CD4-positive, CD25-positive, alpha-beta regulatory T cell (primary cell): ENCODE measurements around the gene SURF2. TPM values are rescaled to one million over a fixed set of nuclear protein-coding genes. Genes with fewer than 3 reads are reported as not detected.
"Not testable (repeated sequence)": the region's sequence is repeated elsewhere in the genome, so short reads cannot be mapped to it uniquely, and the experiment has no call there.

ENCODE experiments used
- ATAC-seq, 2 donors: fragments of 150-1000 bp; cut with Tn5 transposase; one replicate each; pipeline ENCODE4 v1.10.0; 2021; ENCODE audit warnings: low read depth in 2 of 2, moderate number of reproducible peaks in 2 of 2, moderate library complexity in 1 of 2
- DNase-seq, 3 donors: peaks; one replicate each; pipeline versions ENCODE4 v3.0.0 to v3.0.0-alpha.2; 2012 to 2022; ENCODE audit warnings: mixed read lengths in 1 of 3
- H3K27ac ChIP-seq: one replicate; pipeline ENCODE4 v1.7.0; 2013; ENCODE audit warnings: mild to moderate bottlenecking, low read length; ENCODE audit not compliant: insufficient read depth, poor library complexity, severe bottlenecking
- H3K27me3 ChIP-seq: one replicate; pipeline ENCODE4 v1.7.0; 2013; ENCODE audit warnings: low read length; ENCODE audit not compliant: control insufficient read depth, insufficient read depth
- H3K36me3 ChIP-seq: one replicate; pipeline ENCODE4 v1.7.0; 2013; ENCODE audit warnings: mild to moderate bottlenecking, low read length, moderate library complexity; ENCODE audit not compliant: control insufficient read depth, insufficient read depth
- H3K4me1 ChIP-seq: 2 replicates; pipeline ENCODE4 v1.7.0; 2013; ENCODE audit warnings: mild to moderate bottlenecking, low read length; ENCODE audit not compliant: insufficient read depth, control insufficient read depth, poor library complexity, severe bottlenecking
- H3K4me3 ChIP-seq: one replicate; pipeline ENCODE4 v1.7.0; 2013; ENCODE audit warnings: low read depth, mild to moderate bottlenecking, low read length, moderate library complexity
- H3K9me3 ChIP-seq, 2 experiments: 1 replicate in 1 of 2; 2 replicates in 1 of 2; pipeline ENCODE4 v1.7.0; 2013; ENCODE audit warnings: low read length in 2 of 2, mild to moderate bottlenecking in 1 of 2, moderate library complexity in 1 of 2; ENCODE audit not compliant: control insufficient read depth in 2 of 2
- H3K27ac Mint-ChIP-seq, 3 donors: one replicate each; pipeline ENCODE4 v1.8.0; 2020 to 2022; ENCODE audit warnings: mild to moderate bottlenecking in 3 of 3, mixed read lengths in 3 of 3, moderate library complexity in 2 of 3
- H3K27me3 Mint-ChIP-seq: one replicate; pipeline ENCODE4 v1.8.0; 2022; ENCODE audit warnings: mild to moderate bottlenecking, mixed read lengths
- H3K36me3 Mint-ChIP-seq: one replicate; pipeline ENCODE4 v1.8.0; 2020; ENCODE audit warnings: mixed read lengths
- H3K4me1 Mint-ChIP-seq, 4 donors: one replicate each; pipeline ENCODE4 v1.8.0; 2020 to 2022; ENCODE audit warnings: mixed read lengths in 4 of 4, mild to moderate bottlenecking in 1 of 4
- H3K4me3 Mint-ChIP-seq, 4 donors: one replicate each; pipeline ENCODE4 v1.8.0; 2020 to 2022; ENCODE audit warnings: mild to moderate bottlenecking in 4 of 4, mixed read lengths in 4 of 4, moderate library complexity in 3 of 4
- H3K9me3 Mint-ChIP-seq, 7 donors: one replicate each; pipeline ENCODE4 v1.8.0; 2020 to 2022; ENCODE audit warnings: mixed read lengths in 7 of 7, mild to moderate bottlenecking in 3 of 7, moderate library complexity in 2 of 7
- polyA plus RNA-seq, 4 donors: library from polyadenylated mRNA; unstranded; fragments of 300-500 nt; fragmentation: Illumina TruSeq; gene quantifications; one replicate each; pipeline ENCODE4 v1.2.3, GENCODE V29; 2021
- total RNA-seq: library from RNA; stranded (reverse); gene quantifications from one replicate; pipeline ENCODE4 v1.2.3, GENCODE V29; 2022

SURF2 gene
- total and polyA plus RNA-seq, 5 donors from 2014 or later: 24.3 to 47.1 (median 34.6) TPM

GRCh38 chr9:133323211-133323610 is 33.1 kb upstream of the SURF2 start:
- DNase-seq (no peak), ATAC-seq (no peak)
- no peak overlapping the region for H3K27ac Mint-ChIP-seq
- no peaks in the 10 kb centered on the region for H3K4me1 ChIP-seq
- no peak overlapping the region for H3K4me3 Mint-ChIP-seq
- no peaks in the 10 kb centered on the region for H3K9me3 ChIP-seq
- no peak overlapping the region for H3K4me3 ChIP-seq
- no peaks in the 10 kb centered on the region for H3K9me3 Mint-ChIP-seq
- H3K4me1 Mint-ChIP-seq: peaks cover 0 to 3% (median 0%) of the 10 kb centered on the region in 4 donors
- H3K36me3 ChIP-seq: no peaks in the 10 kb centered on the region
- H3K27ac ChIP-seq: no peak overlapping the region
- H3K27me3 ChIP-seq: no peaks in the 10 kb centered on the region
- H3K36me3 Mint-ChIP-seq: no peaks in the 10 kb centered on the region
- H3K27me3 Mint-ChIP-seq: peaks cover 4% of the 10 kb centered on the region

- no peak overlapping the region for H3K27ac ChIP-seq
- H3K27me3 ChIP-seq: no peaks in the 10 kb centered on the region
- Mint-ChIP-seq H3K9me3 (no peaks in the 10 kb centered on the region), H3K27me3 (peaks cover 4% of the 10 kb centered on the region), H3K27ac (peak overlapping the region in 1 of 3 donors; percentile 87), H3K36me3 (no peaks in the 10 kb centered on the region), H3K4me1 (peaks cover 0 to 9% (median 2%) of the 10 kb centered on the region in 4 donors), H3K4me3 (no peak overlapping the region)
- DNase-seq (no peak), ATAC-seq (no peak)
- H3K36me3 ChIP-seq: no peaks in the 10 kb centered on the region
- no peaks in the 10 kb centered on the region for H3K4me1 ChIP-seq
- H3K4me3 ChIP-seq: no peak overlapping the region
- no peaks in the 10 kb centered on the region for H3K9me3 ChIP-seq
Measured at GRCh38 chr9:133323991-133324703, 32.2 kb upstream of the SURF2 start.

GRCh38 chr9:133327021-133327420 is 29.3 kb upstream of the SURF2 start:
- not testable (repeated sequence) for H3K9me3 Mint-ChIP-seq, DNase-seq, H3K27ac Mint-ChIP-seq, H3K9me3 ChIP-seq, H3K27ac ChIP-seq, H3K4me1 ChIP-seq, H3K27me3 Mint-ChIP-seq, H3K27me3 ChIP-seq, ATAC-seq, H3K4me3 ChIP-seq, H3K4me3 Mint-ChIP-seq
- H3K36me3 ChIP-seq: peaks cover 18% of the 10 kb centered on the region
- Mint-ChIP-seq H3K36me3 (peaks cover 10% of the 10 kb centered on the region), H3K4me1 (peaks cover 0 to 14% (median 10%) of the 10 kb centered on the region in 4 donors)

- peaks cover 27% of the 10 kb centered on the region for H3K36me3 ChIP-seq
- no peak overlapping the region for H3K27ac ChIP-seq
- Mint-ChIP-seq H3K4me1 (peaks cover 0 to 17% (median 10%) of the 10 kb centered on the region in 4 donors), H3K36me3 (peaks cover 10% of the 10 kb centered on the region), H3K9me3 (no peaks in the 10 kb centered on the region), H3K27me3 (no peaks in the 10 kb centered on the region), H3K27ac (peak overlapping the region in 1 of 3 donors; percentile 14), H3K4me3 (no peak overlapping the region)
- H3K4me3 ChIP-seq: no peak overlapping the region
- H3K4me1 ChIP-seq: no peaks in the 10 kb centered on the region
- DNase-seq (no peak), ATAC-seq (no peak)
- H3K27me3 ChIP-seq: no peaks in the 10 kb centered on the region
- H3K9me3 ChIP-seq: no peaks in the 10 kb centered on the region
Measured at GRCh38 chr9:133327834-133328484, 28.4 kb upstream of the SURF2 start.

GRCh38 chr9:133329306-133330156 is 26.8 kb upstream of the SURF2 start:
- not testable (repeated sequence) for H3K27ac ChIP-seq, DNase-seq, H3K9me3 ChIP-seq, H3K4me1 ChIP-seq, H3K9me3 Mint-ChIP-seq, ATAC-seq, H3K27me3 ChIP-seq, H3K4me3 ChIP-seq, H3K27me3 Mint-ChIP-seq, H3K4me3 Mint-ChIP-seq
- Mint-ChIP-seq H3K4me1 (peaks cover 0 to 29% (median 10%) of the 10 kb centered on the region in 4 donors), H3K27ac (peak overlapping the region in 1 of 3 donors; percentile 81), H3K36me3 (peaks cover 17% of the 10 kb centered on the region)
- peaks cover 42% of the 10 kb centered on the region for H3K36me3 ChIP-seq

- Histone ChIP-seq H3K27ac (no peak overlapping the region), H3K4me3 (no peak overlapping the region), H3K4me1 (peaks cover 22% of the 10 kb centered on the region), H3K36me3 (peaks cover 42% of the 10 kb centered on the region), H3K9me3 (no peaks in the 10 kb centered on the region), H3K27me3 (no peaks in the 10 kb centered on the region)
- ATAC-seq (no peak), DNase-seq (no peak)
- Mint-ChIP-seq H3K27me3 (no peaks in the 10 kb centered on the region), H3K36me3 (peaks cover 17% of the 10 kb centered on the region), H3K27ac (no peak overlapping the region), H3K9me3 (no peaks in the 10 kb centered on the region), H3K4me1 (peaks cover 0 to 44% (median 17%) of the 10 kb centered on the region in 4 donors), H3K4me3 (no peak overlapping the region)
Measured at GRCh38 chr9:133331221-133331620, 25.1 kb upstream of the SURF2 start.

- peaks cover 0 to 49% (median 18%) of the 10 kb centered on the region in 4 donors for H3K4me1 Mint-ChIP-seq
- peaks cover 17% of the 10 kb centered on the region for H3K36me3 Mint-ChIP-seq
- no peaks in the 10 kb centered on the region for H3K27me3 Mint-ChIP-seq
- Histone ChIP-seq H3K4me1 (peaks cover 28% of the 10 kb centered on the region), H3K9me3 (no peaks in the 10 kb centered on the region), H3K27me3 (no peaks in the 10 kb centered on the region), H3K36me3 (peaks cover 42% of the 10 kb centered on the region), H3K4me3 (no peak overlapping the region), H3K27ac (no peak overlapping the region)
- DNase-seq (no peak), ATAC-seq (no peak)
- no peaks in the 10 kb centered on the region for H3K9me3 Mint-ChIP-seq
- H3K27ac Mint-ChIP-seq: no peak overlapping the region
- peak overlapping the region in 2 of 4 donors; percentile 41 to 65 for H3K4me3 Mint-ChIP-seq
Measured at GRCh38 chr9:133331641-133332380, 24.5 kb upstream of the SURF2 start.
